H1 (cell line): ENCODE results near the gene MBD5. TPM values are rescaled to one million over a fixed set of nuclear protein-coding genes. Genes with fewer than 3 reads are reported as not detected.

ENCODE experiments used
- CTCF ChIA-PET: fragments of 300-600 bp; sonication (Branson Sonifier 250); formaldehyde crosslinking; loops from one replicate; lab custom pipeline; 2021; ENCODE audit not compliant: partially characterized antibody; lab: Charles Lee
- POLR2A ChIA-PET: fragments of 300-600 bp; sonication (Branson Sonifier 250); formaldehyde crosslinking; loops from one replicate; lab custom pipeline; 2021; ENCODE audit warnings: inconsistent platforms; ENCODE audit not compliant: partially characterized antibody; lab: Charles Lee
- DNase-seq, 2 experiments: peaks; one replicate each; pipeline versions ENCODE4 v3.0.0 to v3.0.0-alpha.2; 2010 to 2022; ENCODE audit warnings: low spot score in 2 of 2, low read depth in 1 of 2, mixed read lengths in 1 of 2
- FAIRE-seq: peaks from 2 replicates; lab custom pipeline; 2011; peaks lifted over from hg19 to GRCh38; lab: Jason Lieb, UNC
- H2AFZ ChIP-seq: 2 replicates; pipeline ENCODE4 v1.8.1; 2012; ENCODE audit warnings: low read length, inconsistent platforms
- H2AK5ac ChIP-seq: 2 replicates; pipeline ENCODE4 v1.6.1; 2013; ENCODE audit warnings: low read depth, low read length
- H2BK120ac ChIP-seq: replicated peaks from 2 replicates; pipeline ENCODE3; 2013; ENCODE audit warnings: low read depth, low read length, inconsistent platforms
- H2BK12ac ChIP-seq: 2 replicates; pipeline ENCODE4 v1.6.1; 2013; ENCODE audit warnings: low read depth, low read length
- H2BK15ac ChIP-seq: 2 replicates; pipeline ENCODE4 v1.6.1; 2013; ENCODE audit warnings: low read length
- H2BK20ac ChIP-seq: 2 replicates; pipeline ENCODE4 v1.6.1; 2013; ENCODE audit warnings: low read length
- H2BK5ac ChIP-seq: 2 replicates; pipeline ENCODE4 v1.6.1; 2013; ENCODE audit warnings: low read depth, low read length
- H3K14ac ChIP-seq: 2 replicates; pipeline ENCODE4 v1.6.1; 2013; ENCODE audit warnings: inconsistent platforms; ENCODE audit not compliant: insufficient read length
- H3K18ac ChIP-seq: 2 replicates; pipeline ENCODE4 v1.6.1; 2013; ENCODE audit warnings: low read length; ENCODE audit errors: extremely low read depth
- H3K23ac ChIP-seq: 2 replicates; pipeline ENCODE4 v1.6.1; 2013; ENCODE audit warnings: inconsistent platforms; ENCODE audit not compliant: insufficient read length
- H3K23me2 ChIP-seq: 2 replicates; pipeline ENCODE4 v1.6.1; 2013; ENCODE audit warnings: low read depth, low read length
- H3K27ac ChIP-seq: 2 replicates; pipeline ENCODE4 v1.6.1; 2011; ENCODE audit warnings: low read depth, low read length, inconsistent platforms
- H3K27me3 ChIP-seq, 4 experiments: replicated peaks in 1 of 4; 1 replicate in 1 of 4; 2 replicates in 3 of 4; pipeline versions ENCODE4 v1.6.1 to v1.8.1; 2011 to 2013; ENCODE audit warnings: low read length in 3 of 4, mild to moderate bottlenecking in 3 of 4, inconsistent platforms in 2 of 4, mixed read lengths in 2 of 4, moderate library complexity in 1 of 4; ENCODE audit not compliant: control insufficient read depth in 3 of 4, insufficient read depth in 3 of 4; ENCODE audit errors: extremely low read depth in 1 of 4
- H3K36me3 ChIP-seq, 4 experiments: 2 replicates each; pipeline versions ENCODE4 v1.6.1 to v1.8.1; 2011 to 2013; ENCODE audit warnings: mild to moderate bottlenecking in 4 of 4, low read length in 3 of 4, moderate library complexity in 2 of 4, control low read depth in 1 of 4, inconsistent platforms in 1 of 4; ENCODE audit not compliant: insufficient read depth in 4 of 4, control insufficient read depth in 2 of 4
- H3K4ac ChIP-seq: replicated peaks from 2 replicates; pipeline ENCODE3; 2013; ENCODE audit warnings: low read length, low read depth, mixed read lengths, inconsistent platforms; ENCODE audit not compliant: insufficient read length
- H3K4me1 ChIP-seq, 4 experiments: replicated peaks in 1 of 4; 1 replicate in 1 of 4; 2 replicates in 3 of 4; pipeline versions ENCODE4 v1.6.1 to v1.8.1; 2011 to 2013; ENCODE audit warnings: low read length in 3 of 4, inconsistent platforms in 2 of 4, mixed read lengths in 1 of 4; ENCODE audit not compliant: insufficient read depth in 4 of 4, control insufficient read depth in 3 of 4
- H3K4me2 ChIP-seq, 2 experiments: 2 replicates each; pipeline versions ENCODE4 v1.6.1 to v1.8.1; 2011 to 2013; ENCODE audit warnings: low read depth in 2 of 2, low read length in 2 of 2, control low read depth in 1 of 2, inconsistent platforms in 1 of 2, mild to moderate bottlenecking in 1 of 2; ENCODE audit not compliant: insufficient read depth in 1 of 2
- H3K4me3 ChIP-seq, 4 experiments: fragments of 200-600, 300-600 bp in 1 of 4; sonication (generic), shearing (Covaris generic), sonication (Bioruptor Twin) in 1 of 4; 2 replicates each; pipeline versions ENCODE4 v1.5.1 to v1.8.1; 2011 to 2016; ENCODE audit warnings: low read length in 4 of 4, low read depth in 3 of 4, control low read depth in 2 of 4, inconsistent platforms in 2 of 4, mild to moderate bottlenecking in 2 of 4, mixed read lengths in 1 of 4, moderate library complexity in 1 of 4; ENCODE audit not compliant: insufficient read depth in 2 of 4; ENCODE audit errors: extremely low read depth in 1 of 4
- H3K56ac ChIP-seq: replicated peaks from 2 replicates; pipeline ENCODE3; 2013; ENCODE audit warnings: low read depth, mild to moderate bottlenecking, mixed read lengths, low read length, inconsistent platforms; ENCODE audit not compliant: insufficient read length
- H3K79me1 ChIP-seq: 2 replicates; pipeline ENCODE4 v1.6.1; 2013; ENCODE audit warnings: low read depth, low read length, control low read depth
- H3K79me2 ChIP-seq, 2 experiments: 2 replicates each; pipeline versions ENCODE4 v1.6.1 to v1.8.1; 2012 to 2013; ENCODE audit warnings: low read length in 2 of 2, mild to moderate bottlenecking in 2 of 2, inconsistent platforms in 1 of 2; ENCODE audit not compliant: insufficient read depth in 2 of 2, control insufficient read depth in 1 of 2
- H3K9ac ChIP-seq, 4 experiments: replicated peaks in 1 of 4; 1 replicate in 1 of 4; 2 replicates in 3 of 4; pipeline versions ENCODE4 v1.6.1 to v1.8.1; 2011 to 2013; ENCODE audit warnings: low read depth in 3 of 4, low read length in 3 of 4, control low read depth in 2 of 4, mild to moderate bottlenecking in 2 of 4, moderate library complexity in 2 of 4, inconsistent platforms in 1 of 4; ENCODE audit errors: extremely low read depth in 1 of 4
- H3K9me3 ChIP-seq, 2 experiments: 2 replicates each; pipeline versions ENCODE4 v1.6.1 to v1.8.1; 2012 to 2013; ENCODE audit warnings: mild to moderate bottlenecking in 2 of 2, moderate library complexity in 2 of 2, control low read depth in 1 of 2, inconsistent platforms in 1 of 2, low read depth in 1 of 2, low read length in 1 of 2, mixed read lengths in 1 of 2; ENCODE audit not compliant: insufficient read depth in 2 of 2
- H4K20me1 ChIP-seq, 2 experiments: replicated peaks in 1 of 2; 2 replicates each; pipeline versions ENCODE3 to v1.8.1; 2011 to 2013; ENCODE audit warnings: inconsistent platforms in 2 of 2, low read length in 2 of 2, mild to moderate bottlenecking in 1 of 2; ENCODE audit not compliant: insufficient read depth in 2 of 2, control insufficient read depth in 1 of 2
- H4K5ac ChIP-seq: 2 replicates; pipeline ENCODE4 v1.6.1; 2013; ENCODE audit warnings: low read length, low read depth, mixed read lengths, inconsistent platforms; ENCODE audit not compliant: insufficient read length
- H4K8ac ChIP-seq: 2 replicates; pipeline ENCODE4 v1.8.0; 2013; ENCODE audit warnings: mild to moderate bottlenecking, moderate library complexity, low read length, inconsistent platforms; ENCODE audit not compliant: insufficient read depth; ENCODE audit errors: extremely low read depth
- H4K91ac ChIP-seq: replicated peaks from 2 replicates; pipeline ENCODE3; 2013; ENCODE audit warnings: low read length, mixed read lengths, inconsistent platforms; ENCODE audit not compliant: insufficient read length
- POU5F1 ChIP-seq: IDR thresholded peaks from 2 replicates; pipeline ENCODE4 v1.6.1; 2011; ENCODE audit warnings: low read depth, mild to moderate bottlenecking, low read length, moderate library complexity
- TBP ChIP-seq: IDR thresholded peaks from 2 replicates; pipeline ENCODE4 v1.6.1; 2011; ENCODE audit warnings: low read depth, low read length, improper control_type of control experiment
- ZNF274 ChIP-seq: IDR thresholded peaks from 2 replicates; pipeline ENCODE4 v1.7.0; 2012; ENCODE audit warnings: low read length, borderline replicate concordance; ENCODE audit errors: extremely low read depth
- WGBS, 2 experiments: shearing (Covaris generic) in 1 of 2; methylation state at CpG; one replicate each; pipeline versions ENCODE4 v1.1.6 to v1.1.7; 2013 to 2015; ENCODE audit warnings: low lambda C conversion rate in 2 of 2, mixed read lengths in 2 of 2, inconsistent platforms in 1 of 2, low coverage in 1 of 2, missing lambda C conversion rate in 1 of 2; ENCODE audit not compliant: insufficient replicate concordance in 2 of 2, insufficient coverage in 1 of 2, insufficient read length in 1 of 2; ENCODE audit errors: extremely low coverage in 1 of 2, missing lambda C conversion rate in 1 of 2; 5-methylcytosine and 5-hydroxymethylcytosine counted together
- polyA plus RNA-seq, 7 experiments: library from polyadenylated mRNA; depleted of rRNA in 3 of 7; stranded (reverse) in 5 of 7; unstranded in 2 of 7; fragments of >200 nt in 5 of 7; fragments of 200-250 nt in 2 of 7; gene quantifications; 1 replicate in 5 of 7; 2 replicates in 1 of 7; 4 replicates in 1 of 7; pipeline versions ENCODE4 v1.2.1 to v1.2.3, GENCODE V29; 2011 to 2013; ENCODE audit warnings: missing spikeins in 2 of 7, mixed read lengths in 2 of 7
- total RNA-seq: library from RNA; stranded (reverse); fragmentation: NEBNext Ultra II Directional; extraction: Animal tissue kit (Norgen Biotek cat#: 25700); gene quantifications from 2 replicates; pipeline ENCODE4 v1.2.1, GENCODE V29; 2021

MBD5 gene
- total and polyA plus RNA-seq, 2 of the 8 experiments (the other 6 are each of a cell fraction or from before 2014, with no cell fraction given) = 9.7 to 29.4 TPM

GRCh38 chr2:148358375-148358774 lies 337.5 kb downstream of the MBD5 start:
- H2BK120ac ChIP-seq = no peak overlapping the region
- no peak overlapping the region for H3K56ac ChIP-seq
- H4K5ac ChIP-seq = no peak overlapping the region
- H4K91ac ChIP-seq = no peak overlapping the region
- no peak for DNase-seq
- H3K23me2 ChIP-seq = no peaks in the 10 kb centered on the region
- no peaks in the 10 kb centered on the region for H3K9me3 ChIP-seq
- TF ChIP-seq POU5F1 (no peak), ZNF274 (no peak), TBP (no peak)
- TF ChIP-seq, all 59 proteins: peak for 0
- Histone ChIP-seq H2BK12ac (no peak overlapping the region), H2BK15ac (no peak overlapping the region), H3K27ac (no peak overlapping the region), H3K4me2 (no peak overlapping the region), H4K20me1 (no peaks in the 10 kb centered on the region), H2AK5ac (no peak overlapping the region), H3K4me3 (no peak overlapping the region), H3K4me1 (peaks cover 2 to 5% (median 2%) of the 10 kb centered on the region in 4 experiments; a peak in 4 of 7 replicates), H4K8ac (no peak overlapping the region), H3K18ac (no peak overlapping the region), H3K36me3 (no peaks in the 10 kb centered on the region), H3K9ac (no peak overlapping the region), H2AFZ (no peak overlapping the region), H3K4ac (no peak overlapping the region), H2BK5ac (no peak overlapping the region), H3K23ac (no peak overlapping the region), H3K79me2 (no peaks in the 10 kb centered on the region), H3K27me3 (no peaks in the 10 kb centered on the region), H2BK20ac (no peak overlapping the region), H3K14ac (no peak overlapping the region), H3K79me1 (no peaks in the 10 kb centered on the region)
- ChIA-PET CTCF (no interaction called here), POLR2A (no interaction called here)
- WGBS, 2 experiments = 85% methylated on average over 5 of the region's 6 CpGs; no CpG with 5 or more reads in 1 of the 2 experiments
- no peak for FAIRE-seq
